Ureter (tissue), 1 donor: Measurements from ENCODE around the gene PCSK5. TPM values are rescaled to one million over a fixed set of nuclear protein-coding genes. Genes with fewer than 3 reads are reported as not detected.

ENCODE experiments used
- DNase-seq: peaks from one replicate; pipeline ENCODE4 v3.0.0-alpha.2; 2020; ENCODE audit warnings: low spot score
- total RNA-seq: library from RNA; stranded (reverse); gene quantifications from one replicate; pipeline ENCODE4 v1.2.4, GENCODE V29; 2023
- donor health status: DM: yes; HTN: yes; CAD: no.

Gene PCSK5
- total RNA-seq, 1 donor from 2014 or later = 13.8 TPM

- no peak for DNase-seq
Observed at GRCh38 chr9:76394960-76395252, 504.4 kb downstream of the PCSK5 start.

- DNase-seq = no peak
Observed at GRCh38 chr9:76395381-76395780, 504.9 kb downstream of the PCSK5 start.

GRCh38 chr9:76396144-76396543 lies 505.7 kb downstream of the PCSK5 start:
- DNase-seq = no peak

DNA sequence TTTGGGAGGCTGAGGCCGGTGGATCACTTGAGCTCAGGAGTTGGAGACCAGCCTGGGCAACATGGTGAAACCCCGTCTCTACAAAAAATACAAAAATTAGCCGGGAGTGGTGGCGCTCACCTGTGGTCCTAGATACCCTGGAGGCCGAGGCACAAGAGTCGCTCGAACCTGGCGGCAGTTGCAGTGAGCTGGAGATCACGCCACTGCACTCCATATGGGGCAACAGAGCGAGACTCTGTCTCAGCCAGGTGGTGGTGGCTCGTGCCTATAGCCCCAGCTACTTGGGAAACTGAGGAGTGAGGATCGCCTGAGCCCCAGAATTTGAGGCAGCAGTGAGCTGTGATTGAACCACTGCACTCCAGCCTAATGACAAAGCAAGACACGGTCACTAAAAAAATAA lies 506.1 kb downstream of the PCSK5 start:
- no peak for DNase-seq

- DNase-seq = no peak
Observed at GRCh38 chr9:76399856-76400255, 509.4 kb downstream of the PCSK5 start.

DNA sequence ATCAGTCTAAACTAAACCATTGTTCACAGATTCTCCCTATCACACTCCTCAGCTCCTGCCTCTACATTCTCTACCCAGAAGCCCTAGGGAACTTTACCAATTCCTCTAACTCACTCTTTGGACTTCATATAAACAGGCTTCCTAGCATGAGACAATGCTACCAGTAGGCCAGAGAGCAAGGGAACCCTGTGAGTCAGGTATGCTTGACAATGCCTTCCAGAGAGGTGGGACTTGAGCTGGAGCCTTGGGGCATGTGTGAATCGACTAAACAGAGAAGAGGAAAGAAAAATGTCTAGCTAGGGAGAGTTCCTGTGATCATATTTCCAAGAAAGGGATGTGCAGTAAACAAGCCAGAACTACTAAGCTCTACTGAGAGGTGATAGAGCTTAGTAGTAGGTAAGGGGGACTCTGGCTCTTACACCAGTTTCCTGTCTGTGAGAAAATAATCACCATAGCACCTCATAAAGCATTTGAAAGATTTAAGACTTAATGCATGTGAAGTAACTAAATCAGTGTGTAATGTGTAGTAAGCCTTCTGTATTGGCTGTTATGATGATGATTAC lies 510.1 kb downstream of the PCSK5 start:
- no peak for DNase-seq

GRCh38 chr9:76401176-76401575 lies 510.7 kb downstream of the PCSK5 start:
- DNase-seq = no peak

- DNase-seq = no peak
Observed at GRCh38 chr9:76401580-76402354, 511.3 kb downstream of the PCSK5 start.

- DNase-seq = no peak
Observed at GRCh38 chr9:76403352-76403751, 512.9 kb downstream of the PCSK5 start.

DNA sequence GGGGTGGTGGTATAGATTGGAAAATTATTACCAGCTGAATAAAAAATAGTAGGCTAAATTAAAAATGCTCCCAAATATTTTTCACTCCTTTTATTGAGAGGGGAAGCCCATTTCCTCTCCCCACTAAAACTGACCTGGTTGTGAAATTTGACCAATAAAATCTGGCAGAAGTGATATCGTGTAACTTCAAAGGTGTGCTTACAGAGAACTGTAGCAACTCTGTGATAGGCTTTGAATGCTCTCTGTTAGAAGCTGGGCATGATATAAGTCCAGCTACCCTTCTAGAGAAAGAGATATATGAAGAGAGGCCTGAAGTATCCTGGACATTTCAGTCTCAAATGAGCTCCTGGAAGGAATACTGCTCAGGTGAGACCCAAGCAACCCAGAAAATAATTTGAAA lies 513.9 kb downstream of the PCSK5 start:
- DNase-seq = no peak

DNA sequence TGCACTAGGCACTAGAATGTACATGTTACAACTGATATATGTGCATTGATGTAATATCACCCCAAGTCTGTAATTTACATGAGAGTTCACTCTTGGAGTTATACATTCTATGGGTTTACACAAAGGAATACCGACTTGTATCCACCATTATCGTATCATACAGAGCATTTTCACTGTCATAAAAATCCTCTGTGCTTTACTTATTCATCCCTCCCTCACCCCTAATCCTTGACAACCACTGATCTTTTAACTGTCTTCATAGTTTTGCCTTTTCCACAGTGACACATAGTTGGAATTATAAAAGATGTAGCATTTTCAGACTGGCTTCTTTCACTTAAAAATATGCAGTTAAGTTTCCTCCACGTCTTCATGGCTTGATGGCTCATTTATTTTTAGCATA lies 514.9 kb downstream of the PCSK5 start:
- DNase-seq = no peak

- DNase-seq = no peak
Observed at GRCh38 chr9:76405868-76406267, 515.4 kb downstream of the PCSK5 start.
